HuH-7 (cell line): ENCODE results near the gene MYRFL.
"Not testable (repeated sequence)": the region's sequence is repeated elsewhere in the genome, so short reads cannot be mapped to it uniquely, and the experiment has no call there.

ENCODE experiments used
- DNase-seq: peaks from one replicate; pipeline ENCODE4 v3.0.0; 2011; ENCODE audit warnings: low spot score

The MYRFL gene

DNA sequence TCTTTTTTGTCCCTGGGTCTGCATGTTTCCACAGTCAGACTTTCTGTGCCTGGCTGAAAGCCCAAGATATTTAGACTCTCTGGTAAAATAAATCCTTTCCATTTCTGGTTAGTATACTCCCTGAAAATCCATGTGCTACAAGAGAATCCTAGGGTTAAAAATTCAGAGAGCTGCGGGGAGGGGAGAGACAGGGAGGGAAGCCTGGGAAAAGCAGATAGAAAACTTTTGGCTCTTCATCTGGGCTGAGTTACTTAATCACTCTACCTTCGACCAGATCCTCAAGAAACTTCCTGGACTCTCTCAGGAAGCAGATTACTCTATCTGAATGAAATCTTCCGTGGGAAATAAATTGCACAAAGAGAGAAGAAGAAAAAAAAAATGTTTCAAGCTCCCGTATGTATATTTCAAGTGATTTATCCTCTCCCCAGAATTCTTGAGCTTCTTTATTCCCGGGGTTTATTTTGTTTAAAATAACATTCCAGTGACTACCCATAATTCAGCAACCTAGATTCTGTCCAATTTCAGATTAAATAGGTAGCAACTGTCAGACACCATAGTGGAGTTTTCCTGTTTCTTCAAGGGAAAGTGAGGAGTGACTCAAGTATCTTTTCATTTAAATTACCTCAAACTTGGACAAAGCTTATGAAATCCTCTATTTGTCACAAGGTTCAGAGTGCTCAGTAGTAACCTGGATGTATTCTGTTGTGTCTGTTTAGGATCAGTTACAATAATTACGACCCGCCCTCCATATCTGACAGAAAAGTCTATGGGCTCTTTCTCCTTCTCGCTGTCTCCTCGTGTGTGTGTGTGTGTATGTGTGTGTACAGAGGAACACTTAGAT, 163.7 kb downstream of the MYRFL start:
- DNase-seq = no peak

DNA sequence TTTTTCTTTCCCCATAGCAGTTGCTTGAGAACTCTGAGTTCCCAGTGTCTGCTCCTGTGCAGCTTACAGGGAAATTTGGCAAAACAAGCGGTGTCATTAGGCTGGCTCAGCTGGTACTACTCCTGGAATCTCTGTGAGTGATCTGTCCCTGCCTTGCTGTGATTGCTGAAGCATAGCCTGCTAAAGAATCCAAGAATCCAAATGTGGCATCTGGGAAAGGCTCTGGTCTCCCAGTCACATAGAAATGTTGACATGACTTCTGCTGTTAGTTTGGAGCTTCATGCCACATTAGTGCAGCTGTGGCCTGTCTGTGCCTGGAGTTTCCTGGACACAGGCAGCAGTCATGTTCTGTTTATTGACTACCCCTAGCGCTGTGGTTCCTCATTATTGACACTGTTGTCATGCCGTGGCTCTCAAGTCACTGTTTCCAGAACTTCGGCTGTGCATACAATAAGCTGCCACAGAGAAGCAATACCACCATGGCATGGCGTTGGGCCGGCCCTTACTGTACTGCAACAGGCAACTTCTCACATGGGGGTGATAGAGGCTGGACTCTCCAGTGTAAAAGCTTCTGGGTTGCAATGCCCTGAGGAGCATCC, 166.8 kb downstream of the MYRFL start:
- no peak for DNase-seq

DNA sequence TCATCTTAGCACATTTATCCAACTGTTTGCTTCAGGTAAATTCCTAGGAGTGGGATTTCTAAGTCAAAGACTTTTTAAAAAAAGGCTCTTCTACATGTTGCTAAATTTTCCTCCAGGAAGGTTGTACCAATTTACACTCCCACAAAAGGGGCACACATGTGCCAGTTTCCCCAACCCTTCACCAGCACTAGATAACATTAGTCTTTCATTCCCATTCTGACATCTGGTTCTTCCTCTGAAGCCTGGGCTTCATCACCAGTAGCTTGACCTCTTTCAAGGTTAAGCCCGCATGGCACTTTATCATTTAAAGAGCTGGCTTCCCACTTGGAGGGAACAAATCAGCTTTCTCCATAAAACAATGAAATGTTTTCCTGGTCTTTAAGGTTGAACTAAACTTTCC, 168.4 kb downstream of the MYRFL start:
- no peak for DNase-seq

GRCh38 chr12:69994086-69994485, 169.1 kb downstream of the MYRFL start:
- not testable (repeated sequence) for DNase-seq

DNA sequence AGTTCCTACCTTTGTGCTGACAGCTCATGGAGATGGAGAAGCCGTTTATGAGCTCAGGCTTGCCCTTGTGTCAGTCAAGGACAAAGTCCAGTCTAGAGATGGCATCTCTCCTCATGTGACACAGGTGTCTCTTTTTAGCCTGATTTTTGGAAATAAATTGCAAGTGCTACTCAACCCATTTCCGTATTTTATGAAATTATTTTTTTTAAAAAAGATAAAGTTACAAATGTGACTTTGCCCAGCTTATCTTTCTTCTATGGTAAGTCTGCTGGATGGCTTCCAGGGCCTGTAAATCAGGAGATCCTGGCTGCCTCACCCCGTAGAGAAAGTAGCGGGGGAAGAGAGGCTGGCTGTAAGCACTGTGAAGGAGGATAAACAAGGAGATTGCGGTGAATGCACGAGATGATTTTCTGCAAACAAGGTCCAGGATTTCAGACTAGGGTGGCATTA, 169.7 kb downstream of the MYRFL start:
- peak; percentile 32 for DNase-seq

DNA sequence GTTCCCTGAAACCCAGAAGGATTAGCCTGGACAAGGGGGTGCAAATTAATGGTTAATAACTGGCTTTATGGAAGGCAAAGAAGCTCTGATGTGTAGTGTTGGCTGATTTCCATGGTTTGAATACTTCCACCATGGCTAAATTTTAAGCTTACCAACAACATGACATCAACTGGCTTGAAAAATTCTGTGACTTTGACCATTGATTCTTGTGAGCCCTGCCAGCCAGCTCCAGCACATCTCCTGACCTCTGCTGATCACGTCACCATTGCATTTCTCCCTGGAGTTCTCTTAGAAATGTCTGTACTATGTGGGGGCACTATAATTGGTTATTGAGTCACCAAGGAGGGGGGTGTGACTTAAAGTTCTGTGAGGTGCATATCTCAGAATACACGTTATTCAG, 171.2 kb downstream of the MYRFL start:
- DNase-seq = no peak

DNA sequence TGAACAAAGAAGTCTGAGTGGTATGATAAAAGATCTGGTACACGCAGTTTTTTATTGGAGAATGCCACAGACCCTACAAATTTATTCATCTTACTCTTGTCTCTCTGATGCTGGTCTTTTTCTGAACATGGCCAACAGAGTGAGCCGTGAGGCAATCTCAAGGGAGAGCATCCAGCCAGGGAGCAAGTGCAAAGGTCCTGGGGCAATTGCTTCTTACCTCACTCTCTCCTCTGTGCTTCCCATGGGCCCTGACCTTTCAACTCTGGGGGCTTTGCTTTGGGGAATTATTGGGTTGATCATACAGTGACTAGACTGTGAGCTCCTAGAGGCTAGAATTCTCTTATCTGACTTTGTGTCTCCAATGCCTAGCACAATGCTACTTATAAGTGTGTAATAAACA, 171.7 kb downstream of the MYRFL start:
- DNase-seq = no peak

GRCh38 chr12:69998011-69998410, 173.0 kb downstream of the MYRFL start:
- DNase-seq = no peak

DNA sequence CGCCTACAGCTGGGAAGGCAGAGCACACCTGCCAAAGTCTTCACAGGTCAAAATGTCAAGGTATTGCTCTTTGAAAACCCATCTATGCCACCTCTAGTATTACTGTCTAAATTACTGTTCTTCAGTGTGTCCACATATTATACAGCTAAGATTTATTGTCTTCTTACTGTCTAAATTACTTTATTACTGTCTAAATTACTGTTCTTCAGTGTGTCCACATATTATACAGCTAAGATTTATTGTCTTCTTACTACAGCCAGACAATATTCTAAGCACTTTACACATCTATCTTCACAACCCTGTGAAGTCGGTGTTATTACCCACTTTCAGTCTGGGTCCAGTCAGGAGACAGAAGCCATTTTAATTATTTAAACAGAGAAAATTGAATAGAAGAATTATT, 173.9 kb downstream of the MYRFL start:
- DNase-seq = no peak

GRCh38 chr12:69999561-69999960, 174.5 kb downstream of the MYRFL start:
- no peak for DNase-seq

DNA sequence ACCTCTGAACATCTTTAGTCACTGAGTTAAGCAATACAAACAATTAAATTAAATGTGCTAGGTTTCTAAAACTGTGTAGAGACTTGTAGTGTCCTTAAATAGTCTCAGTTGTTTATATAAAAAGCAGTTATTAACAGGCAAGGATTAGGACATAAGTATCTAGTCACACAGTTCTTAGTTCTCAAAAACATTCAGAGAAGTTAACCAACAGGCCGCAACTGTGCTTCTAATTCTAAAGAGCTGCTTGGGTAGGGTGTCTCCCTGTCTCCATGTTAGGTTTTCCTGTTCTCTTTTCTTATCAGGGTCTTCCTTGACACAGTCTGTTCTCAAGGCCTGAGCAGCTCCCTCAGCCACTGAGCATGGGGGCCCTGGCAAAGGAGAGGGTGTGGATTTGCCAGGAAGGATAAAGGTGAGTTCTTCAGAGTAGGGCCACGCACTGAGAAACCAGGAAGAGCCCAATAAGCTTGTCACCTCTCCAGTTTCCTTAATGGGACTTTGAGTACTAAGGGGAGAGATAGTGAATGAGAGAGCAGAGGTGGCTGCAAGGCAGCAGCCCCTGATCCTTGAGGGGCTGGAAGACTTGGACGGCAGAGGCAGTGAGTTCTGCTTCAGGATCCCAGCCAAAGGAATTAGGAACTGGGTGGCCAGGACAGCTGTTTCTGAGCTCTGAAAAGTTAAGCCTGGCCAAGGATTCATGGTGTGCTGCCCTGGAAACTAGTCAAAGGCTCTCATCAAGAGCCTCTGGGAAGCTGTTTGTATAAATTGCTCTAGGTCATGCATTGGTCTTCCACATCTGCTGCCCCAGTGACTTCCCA, 177.3 kb downstream of the MYRFL start:
- DNase-seq = no peak

DNA sequence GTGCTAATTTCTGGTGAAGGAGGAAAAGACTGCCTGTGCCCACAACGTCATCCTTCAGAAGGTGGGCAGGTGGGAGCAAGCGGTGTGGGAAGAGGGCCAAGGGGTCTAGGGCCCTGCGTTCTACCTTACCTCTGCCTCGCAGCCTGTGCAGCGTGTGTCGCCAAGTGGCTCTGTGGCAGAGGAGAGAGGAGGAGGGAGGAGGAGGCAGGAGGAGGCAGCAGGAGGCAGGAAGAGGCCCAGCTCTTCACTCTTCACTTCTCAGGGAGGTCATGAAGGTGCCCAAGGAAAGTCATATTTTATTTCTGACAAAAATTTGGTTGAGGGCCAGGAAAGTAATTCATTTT, 177.9 kb downstream of the MYRFL start:
- DNase-seq = no peak

DNA sequence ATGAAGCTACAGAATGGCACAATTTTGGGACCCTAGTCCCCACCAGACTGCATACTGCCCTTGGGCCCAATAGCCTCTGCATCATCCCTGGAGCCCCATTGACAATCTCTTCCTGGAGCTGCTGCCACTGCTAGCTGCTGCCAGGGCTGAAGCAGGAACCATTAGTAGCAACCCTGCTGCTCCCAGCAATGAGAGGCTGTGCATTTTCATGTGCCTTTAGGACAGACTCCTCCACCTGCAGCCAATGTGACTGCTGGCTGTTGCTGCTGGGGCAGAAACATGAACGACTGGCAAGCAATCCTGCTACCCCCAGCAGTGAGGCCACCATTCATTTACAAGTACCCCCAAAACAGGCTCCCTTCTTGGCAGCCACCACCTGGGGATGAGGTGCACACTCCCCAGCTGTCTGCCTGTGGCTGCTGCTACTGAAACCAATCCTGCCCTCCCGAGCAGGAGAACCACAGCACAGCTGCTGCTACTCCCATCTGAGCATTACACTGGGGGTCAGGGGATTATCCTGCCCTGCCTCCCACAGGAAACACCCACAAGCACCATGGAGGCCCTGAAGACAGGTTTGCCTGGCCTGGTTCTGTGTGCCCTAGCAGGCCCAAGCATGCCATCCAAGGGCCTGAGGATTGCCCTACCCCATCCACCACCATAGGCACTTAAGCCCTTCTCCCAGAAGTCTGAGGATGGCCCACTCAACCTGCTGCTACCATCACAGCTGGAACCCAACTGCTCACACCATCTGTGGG, 181.0 kb downstream of the MYRFL start:
- DNase-seq = no peak

- DNase-seq = no peak
These were observed 181.6 kb downstream of the MYRFL start for GRCh38 chr12:70006619-70006973.

- no peak for DNase-seq
These were observed 182.7 kb downstream of the MYRFL start for GRCh38 chr12:70007687-70008086.
